ENCODE measurements around the gene COPS4.
"Not testable (repeated sequence)": the region's sequence is repeated elsewhere in the genome, so short reads cannot be mapped to it uniquely, and the experiment has no call there.

The COPS4 gene

DNA sequence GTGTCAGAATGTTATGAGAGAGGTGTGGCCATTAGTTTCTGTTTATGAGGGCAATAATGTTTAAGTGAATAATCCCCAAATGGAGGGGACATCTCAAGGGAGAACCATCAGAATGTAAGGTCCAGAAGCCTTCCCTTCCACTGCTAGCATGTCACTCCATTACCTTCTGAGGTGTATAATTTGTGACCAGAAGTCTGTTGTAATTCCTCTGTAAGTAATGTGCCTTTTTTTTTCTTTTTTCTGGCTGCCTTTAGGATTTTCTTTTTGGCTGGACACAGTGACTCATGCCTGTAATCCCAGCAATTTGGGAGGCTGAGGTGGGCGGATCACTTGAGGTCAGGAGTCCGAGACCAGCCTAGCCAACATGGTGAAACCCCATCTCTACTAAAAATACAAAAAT lies 10.8 kb upstream of the COPS4 start:
- no peak for DNase-seq

DNA sequence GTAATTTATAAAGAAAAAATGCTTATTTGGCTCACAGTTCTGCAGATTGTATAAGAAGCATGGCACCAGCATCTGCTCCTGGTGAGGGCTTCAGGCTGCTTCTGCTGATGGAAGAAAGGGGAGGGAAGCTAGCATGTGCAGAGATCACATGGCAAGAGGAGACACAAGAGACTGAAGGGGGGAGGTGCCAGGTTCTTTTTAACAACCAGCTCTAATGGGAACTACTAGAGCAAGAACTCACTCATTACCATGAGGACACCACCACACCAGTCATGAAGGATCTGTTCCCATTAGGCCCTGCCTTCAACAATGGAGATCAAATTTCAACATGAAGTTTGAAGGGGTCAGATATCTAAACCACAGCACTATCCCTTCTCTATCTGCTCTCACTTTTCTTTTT lies 9.4 kb upstream of the COPS4 start:
- no peak for DNase-seq

DNA sequence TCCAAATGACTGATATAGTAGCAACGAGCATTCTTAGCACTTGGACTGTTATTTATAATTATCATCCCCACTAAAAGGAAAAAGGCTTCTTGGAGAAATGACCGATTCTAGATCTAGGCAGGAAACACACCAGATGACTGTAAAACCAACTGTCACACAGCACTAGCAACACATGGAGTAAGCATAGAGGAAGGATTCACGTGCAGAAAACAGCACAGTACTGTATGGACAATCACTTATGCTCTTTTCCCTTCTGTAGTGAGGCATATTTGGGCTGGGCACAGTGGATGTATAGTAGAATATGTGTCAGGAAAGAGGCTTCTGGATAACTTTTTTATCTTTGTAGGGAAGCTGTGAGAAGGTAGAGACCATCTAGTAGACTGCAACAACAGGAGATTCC lies 6.0 kb upstream of the COPS4 start:
- no peak for DNase-seq

DNA sequence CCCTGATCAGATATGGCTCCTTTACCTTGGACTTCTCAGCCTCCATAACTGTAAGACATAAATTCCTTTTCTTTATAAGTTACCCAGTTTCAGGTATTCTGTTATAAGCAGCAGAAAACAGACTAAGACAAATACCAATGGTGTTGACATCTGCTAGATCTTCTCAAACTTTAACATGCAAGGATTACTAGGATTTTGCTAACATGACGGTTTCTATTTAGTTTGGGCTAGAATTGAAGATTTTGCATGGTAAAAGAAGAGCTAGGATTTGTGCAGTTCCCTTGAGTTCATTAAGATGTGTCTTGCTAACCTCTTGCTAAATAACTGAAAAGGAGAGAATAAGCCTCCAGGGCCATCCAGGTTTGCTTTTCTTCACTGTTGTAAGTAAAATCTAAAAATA lies 5.3 kb upstream of the COPS4 start:
- no peak for DNase-seq

DNA sequence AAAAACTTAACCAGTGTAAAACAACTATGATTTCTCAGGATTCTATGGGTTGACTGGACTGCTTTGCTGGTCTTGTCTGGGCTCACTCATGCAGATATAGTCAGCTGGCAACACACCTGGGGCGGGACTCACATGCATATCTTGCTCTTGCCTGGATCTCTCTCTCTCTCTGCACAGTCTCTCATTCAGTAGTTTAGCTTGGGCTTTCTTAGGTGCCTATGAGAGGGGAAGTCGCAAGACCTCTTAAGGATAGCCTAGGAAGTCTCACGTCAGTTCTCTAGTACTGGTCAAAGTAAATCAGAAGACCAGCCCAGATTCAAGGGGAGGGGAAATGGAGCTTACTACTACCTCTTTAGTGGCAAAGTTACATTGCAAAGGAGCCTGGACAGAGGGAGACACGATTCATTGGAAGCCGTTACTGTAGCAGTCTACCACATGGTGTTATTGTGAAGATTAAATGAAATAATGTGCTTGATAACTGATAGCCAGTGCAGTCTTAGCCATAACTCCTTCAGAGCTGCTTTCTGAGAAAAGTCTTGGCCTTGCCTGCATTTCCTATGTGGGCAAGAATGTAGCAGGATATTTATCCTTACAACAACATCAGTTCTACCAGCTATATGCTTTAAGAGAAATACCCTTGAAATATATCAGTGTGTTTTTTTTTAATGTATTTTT lies 2.1 kb downstream of the COPS4 start:
- no peak for DNase-seq

DNA sequence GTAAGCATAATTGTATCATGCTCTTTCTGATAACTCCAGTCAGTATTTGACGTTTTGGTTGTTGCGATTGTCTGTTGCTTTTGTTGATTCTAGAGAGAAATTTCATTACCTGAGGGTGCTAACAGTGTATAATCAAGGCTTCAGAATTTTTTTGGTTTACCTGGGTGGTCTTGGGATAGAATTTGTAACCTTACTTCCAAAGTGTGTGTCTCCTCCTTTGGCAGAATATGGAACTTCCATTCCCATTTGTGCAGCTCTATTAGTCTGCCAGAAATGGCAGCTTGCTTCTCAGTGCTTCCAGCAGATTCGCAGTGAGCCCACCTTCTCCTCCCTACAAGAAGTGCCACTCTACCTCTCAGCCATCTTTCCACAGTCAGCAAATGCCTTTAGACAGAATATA lies 5.3 kb downstream of the COPS4 start:
- DNase-seq = no peak

DNA sequence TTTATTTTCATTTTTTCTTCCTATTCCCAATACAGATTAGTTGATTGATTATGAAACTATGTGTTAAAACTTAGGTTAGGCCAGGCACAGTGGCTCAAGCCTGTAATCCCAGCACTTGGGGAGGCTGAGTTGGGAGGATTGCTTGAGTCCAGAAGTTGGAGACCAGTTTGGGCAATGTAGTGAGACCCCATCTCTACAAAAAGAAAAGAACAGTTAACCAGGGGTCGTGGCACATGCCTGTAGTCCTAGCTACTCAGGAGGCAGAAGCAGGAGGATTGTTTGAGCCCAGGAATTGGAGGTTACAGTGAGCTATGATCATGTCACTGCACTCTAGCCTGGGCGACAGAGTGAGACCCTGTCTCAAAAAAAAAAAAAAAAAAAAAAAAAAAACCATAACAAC lies 8.2 kb downstream of the COPS4 start:
- DNase-seq = not testable (repeated sequence)

DNA sequence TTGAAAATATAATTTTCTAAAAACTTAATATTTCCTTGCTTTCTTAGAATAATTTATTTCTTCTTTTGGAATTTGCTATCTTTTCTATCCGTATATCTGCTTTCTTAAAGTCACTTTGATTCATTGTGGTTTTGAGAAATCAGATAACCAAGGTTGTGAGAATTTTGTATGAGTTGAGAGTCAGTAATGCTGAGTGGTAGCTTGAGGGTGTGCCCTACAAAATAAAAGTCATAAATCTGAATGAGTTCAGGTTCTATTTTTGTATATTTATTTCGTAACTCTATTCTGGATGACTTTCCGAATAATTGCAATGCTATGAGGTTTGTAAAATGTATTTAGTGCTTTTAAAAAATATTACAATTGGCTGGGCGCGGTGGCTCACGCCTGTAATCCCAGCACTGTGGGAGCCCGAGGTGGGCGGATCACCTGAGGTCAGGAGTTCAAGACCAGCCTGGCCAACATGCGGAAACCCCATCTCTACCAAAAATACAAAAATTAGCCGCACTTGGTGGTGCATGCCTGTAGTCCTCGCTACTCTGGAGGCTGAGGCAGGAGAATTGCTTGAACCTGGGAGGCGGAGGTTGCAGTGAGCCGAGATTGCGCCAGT lies 8.9 kb downstream of the COPS4 start:
- no peak for DNase-seq

DNA sequence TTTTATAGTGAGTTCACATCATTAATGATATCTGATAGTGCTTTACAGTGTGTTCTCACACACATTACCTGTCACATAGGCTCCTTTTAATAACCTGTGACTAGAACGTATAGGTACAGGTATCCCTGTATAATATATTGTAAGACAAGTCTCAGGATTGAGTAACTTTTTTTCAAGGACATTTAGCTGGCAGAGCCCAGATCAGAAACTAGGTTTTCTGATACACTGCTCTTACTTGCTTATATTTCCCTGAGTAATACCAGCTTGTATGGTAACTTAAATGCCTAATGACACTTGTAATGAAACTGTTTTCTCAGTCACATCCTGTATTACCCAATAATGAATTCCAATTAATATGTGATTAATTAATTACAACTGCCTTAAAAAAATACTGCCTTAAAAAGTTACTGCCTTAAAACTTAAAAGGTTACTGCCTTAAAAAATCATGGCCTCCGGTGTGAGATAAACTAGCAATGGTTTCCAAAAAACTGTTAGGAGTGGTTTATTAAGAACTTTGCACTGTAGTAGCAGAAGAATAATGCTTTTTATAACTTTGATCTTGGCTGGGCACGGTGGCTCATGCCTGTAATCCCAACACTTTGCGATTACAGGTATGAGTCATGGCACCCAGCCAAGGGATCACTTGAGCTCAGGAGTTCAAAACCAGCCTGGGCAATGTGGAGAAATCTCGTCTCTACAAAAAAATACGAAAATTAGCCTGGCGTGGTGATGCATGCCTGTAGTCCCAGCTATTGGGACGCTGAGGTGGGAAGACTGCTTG lies 11.9 kb downstream of the COPS4 start:
- no peak for DNase-seq

DNA sequence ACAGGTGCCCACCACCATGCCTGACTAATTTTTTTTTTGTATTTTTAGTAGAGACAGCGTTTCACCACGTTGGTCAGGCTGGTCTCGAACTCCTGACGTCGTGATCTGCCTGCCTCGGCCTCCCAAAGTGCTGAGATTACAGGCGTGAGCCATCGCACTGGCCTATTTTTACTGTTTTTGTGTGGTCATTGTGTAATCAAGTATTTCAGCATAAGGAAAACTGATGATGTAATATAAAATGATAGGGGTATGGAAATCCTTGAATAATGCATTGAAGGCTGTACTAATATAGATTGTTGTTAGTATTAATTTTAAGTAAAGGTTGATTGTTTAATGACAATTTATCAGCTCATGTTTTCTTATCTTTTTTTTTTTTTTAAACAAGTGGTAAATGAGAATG lies 13.8 kb downstream of the COPS4 start:
- not testable (repeated sequence) for DNase-seq

DNA sequence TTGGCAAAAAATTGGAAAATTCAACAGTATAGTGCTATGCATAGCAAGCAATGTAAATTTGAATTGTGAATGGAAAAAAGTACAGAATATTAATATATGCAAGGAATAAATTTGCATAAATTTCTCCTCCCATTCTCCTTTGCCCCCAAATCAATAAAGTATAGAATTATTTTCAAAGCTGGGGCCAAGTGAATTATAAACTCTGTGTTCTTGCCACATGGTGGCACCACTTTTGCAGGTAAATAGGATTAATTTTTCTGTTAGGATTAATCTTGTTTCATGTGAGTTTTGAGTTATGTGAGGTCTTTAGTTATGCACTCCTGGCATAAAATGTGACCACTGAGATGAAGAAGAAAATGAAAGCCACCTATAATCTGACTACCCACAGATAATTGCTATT lies 19.9 kb downstream of the COPS4 start:
- DNase-seq = no peak

DNA sequence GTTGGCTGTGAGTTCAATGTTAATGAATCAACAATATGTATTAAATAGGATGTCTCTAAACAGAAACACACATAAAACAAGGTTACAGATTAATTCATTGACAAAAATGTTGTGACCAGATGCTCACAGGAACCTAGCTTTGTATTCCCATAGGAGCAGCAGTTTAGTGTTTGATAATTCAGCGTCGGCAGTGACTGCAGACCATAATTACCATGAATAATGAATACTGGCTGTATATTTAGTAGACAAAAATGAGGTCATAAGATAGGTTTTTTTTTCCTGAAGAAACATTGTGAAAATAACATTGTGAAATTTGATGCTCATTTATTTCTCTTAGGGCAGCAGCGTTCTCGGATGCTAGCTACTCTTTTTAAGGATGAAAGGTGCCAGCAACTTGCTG lies 27.8 kb downstream of the COPS4 start:
- DNase-seq = no peak

DNA sequence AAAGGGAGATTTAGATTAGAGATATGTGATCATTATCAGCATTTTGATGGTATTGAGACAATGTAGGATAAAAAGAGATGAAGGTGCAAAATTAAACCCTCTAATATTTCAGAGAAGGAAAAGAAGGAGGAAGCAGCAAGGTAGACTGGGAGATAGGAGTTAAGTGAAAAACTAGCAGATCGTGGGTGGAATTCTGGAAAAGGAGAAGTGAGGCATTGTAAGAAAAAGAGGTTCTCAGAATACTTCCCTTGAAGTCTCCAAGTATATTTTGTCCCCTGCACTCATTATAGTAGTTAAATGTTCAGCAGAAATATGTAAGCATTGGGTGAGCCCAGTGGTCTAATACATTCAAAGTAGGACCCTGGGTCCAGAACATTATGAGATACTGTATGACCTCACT lies 30.3 kb downstream of the COPS4 start:
- no peak for DNase-seq

DNA sequence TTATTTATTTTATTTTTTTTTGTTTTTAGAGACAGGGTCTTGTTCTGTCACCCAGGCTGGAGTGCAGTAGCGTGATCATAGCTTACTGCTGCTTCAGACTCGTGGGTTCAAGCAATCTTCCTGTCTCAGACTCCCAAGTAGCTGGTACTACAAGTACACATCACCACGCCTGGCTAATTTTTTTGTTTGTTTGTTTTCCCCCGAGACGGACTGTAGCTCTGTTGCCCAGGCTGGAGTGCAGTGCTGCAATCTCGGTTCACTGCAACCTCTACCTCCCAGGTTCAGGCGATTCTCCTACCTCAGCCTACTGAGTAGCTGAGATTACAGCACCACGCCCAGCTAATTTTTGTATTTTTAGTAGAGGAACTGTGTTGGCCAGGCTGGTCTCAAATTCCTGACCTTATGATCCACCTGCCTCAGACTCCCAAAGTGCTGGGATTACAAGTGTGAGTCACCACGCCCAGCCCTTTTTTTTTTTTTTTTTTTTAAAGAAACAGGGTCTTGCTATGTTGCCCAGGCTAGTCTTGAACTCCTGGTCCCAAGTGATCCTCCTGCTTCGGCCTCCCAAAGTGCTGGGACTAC lies 32.2 kb downstream of the COPS4 start:
- DNase-seq = no peak

DNA sequence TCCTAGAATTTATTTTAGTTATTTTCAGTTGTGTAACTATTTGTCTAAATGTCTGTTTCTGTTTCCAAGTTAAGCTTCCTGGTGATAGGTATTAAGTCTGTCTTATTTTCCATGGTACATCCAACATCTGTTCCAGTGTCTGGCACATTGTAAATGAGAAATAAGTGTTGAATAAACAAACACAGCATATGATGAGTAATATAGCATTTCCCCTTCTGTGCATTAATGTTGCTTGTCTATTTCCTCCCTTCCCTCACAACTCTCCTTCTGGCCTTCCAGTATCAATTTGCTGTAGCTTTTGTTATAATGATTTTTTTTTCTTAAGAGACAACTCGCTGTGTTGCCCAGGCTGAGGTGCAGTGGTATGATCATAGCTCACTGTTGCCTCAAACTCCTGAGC lies 36.1 kb downstream of the COPS4 start:
- DNase-seq = no peak

DNA sequence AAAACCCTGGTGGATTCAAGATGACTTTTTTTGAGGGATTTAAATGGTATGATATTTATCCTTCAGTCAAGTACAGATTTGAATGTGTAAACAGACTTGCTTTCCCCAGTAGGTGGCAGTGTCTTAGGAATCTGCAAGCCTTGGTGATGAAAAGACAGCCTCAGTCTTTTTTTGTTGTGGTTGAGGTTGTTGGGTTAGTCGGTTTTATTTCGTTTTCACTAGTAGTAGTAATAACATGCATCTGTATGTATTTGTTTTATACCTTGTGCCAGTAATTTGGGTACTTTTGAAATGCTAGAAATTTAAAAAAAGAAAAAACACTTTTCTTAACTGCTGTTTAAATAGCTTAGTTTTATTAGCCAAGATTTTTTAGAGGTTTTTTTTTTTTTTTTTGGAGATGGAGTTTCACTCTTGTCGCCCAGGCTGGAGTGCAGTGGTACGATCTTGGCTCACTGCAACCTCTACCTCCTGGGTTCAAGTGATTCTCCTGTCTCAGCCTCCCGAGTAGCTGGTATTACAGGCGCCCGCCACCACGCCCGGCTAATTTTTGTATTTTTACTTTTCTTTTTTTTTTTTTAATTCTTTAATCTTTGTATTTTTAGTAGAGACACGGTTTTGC lies 39.2 kb downstream of the COPS4 start:
- DNase-seq = peak; percentile 26

DNA sequence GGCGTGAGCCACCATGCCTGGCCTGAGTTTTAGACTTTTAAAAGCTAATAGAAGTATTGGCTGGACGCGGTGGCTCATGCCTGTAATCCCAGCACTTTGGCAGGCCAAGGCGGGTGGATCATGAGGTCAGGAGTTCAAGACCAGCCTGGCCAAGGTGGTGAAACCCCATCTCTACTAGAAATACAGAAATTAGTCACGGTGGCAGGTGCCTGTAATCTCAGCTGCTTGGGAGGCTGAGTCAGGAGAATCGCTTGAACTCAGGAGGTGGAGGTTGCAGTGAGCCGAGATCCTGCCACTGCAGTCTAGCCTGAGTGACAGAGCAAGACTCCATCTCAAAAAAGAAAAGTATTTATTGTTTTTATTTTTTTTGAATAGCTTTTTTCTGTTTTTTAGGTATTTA lies 39.8 kb downstream of the COPS4 start:
- not testable (repeated sequence) for DNase-seq

DNA sequence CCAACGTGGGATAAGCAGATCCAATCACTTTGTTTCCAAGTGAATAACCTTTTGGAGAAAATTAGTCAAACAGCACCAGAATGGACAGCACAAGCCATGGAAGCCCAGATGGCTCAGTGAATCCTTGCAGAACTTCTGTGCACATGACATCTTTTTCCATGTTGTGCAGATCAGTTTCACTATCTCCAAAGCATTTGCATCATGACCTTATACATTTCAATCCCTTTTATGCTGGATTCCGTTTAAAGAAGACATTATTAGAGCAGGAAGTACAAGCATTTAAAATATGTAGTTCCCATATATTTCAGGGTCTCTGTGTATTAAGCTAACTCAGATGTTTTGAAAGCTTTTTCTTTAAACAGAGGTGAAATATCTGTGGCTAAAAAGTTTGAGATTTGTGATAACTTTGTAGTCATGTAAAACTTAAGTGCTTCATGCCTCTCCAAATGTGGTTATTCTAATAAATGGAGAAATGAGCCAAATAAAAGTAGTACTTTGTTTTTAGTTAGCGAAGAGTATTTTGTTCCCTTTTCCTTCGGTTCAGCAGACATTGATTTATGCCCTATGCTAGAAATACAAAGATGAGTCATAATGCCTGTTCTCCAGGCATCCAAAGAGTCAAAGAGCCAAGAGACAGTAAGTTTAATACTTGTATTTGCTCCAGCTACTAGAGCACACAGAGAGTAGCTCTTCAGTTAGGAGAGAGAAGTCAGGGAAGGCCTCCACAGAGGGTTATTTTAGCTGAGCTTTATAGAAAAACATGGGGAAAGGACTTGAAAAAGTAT lies 40.5 kb downstream of the COPS4 start:
- no peak for DNase-seq

DNA sequence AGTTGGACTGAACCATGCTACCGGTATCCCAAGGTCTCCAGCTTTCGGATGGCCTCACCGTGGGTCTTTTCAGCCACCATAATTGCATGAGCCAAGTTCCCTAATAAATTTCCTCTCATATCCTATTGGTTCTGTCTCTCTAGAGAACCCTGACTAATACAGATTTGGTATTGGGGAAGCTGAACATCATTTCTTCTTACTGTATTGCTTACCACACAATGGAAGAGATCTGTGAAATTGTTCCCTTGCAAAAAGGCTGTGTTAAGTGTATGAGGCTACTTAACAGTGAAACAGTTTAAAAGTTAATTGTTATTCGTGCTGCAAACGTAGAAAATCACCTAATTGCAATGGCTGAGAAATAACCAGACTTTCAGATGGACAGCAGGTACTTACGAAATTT lies 45.6 kb downstream of the COPS4 start:
- DNase-seq = no peak

DNA sequence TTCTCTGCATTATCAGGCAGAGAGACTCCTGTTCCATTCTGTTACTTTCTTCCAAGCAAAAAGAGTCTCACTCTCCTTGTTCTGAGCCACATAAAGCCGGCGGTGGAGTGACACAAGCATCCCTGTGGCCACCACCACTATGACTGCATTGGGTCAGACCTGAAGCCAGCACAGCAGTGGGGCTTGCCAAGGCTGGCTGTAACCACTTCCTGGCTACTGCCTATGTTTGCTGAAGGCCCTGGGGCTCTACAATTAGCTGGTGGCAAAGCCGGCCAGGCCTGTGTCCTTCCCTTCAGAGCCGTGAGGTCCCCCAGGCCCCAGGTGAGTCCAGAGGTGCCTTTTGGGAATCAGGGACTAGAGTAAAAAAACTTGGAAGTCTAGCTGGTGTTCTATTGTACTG lies 47.8 kb downstream of the COPS4 start:
- DNase-seq = no peak

DNA sequence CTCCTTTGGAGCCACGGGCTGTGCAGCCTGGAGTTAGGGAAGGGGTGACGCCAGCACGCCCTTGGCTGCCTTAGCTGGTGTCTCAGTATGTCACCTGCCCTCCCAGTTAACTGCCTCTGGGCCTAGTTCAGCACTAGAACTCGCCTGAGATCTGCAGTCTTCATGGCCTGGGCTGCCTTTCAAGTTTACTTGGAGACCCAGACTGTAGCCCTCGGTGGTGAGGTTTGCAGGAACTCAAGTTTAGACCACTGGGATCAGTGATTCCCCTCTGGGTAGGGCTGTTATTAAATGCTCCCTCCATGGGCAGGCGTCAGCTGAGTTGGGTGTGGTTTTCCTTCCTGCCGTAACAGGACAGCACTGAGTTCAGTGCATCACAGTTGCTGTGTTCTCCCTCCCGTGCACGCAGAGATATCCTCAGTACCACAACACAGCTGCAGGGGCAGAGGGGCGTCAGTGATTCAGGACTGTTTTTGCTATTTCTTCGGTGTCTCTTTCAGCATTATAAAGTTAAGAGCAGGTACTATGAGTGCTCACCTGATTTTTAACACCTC lies 49.0 kb downstream of the COPS4 start:
- no peak for DNase-seq

DNA sequence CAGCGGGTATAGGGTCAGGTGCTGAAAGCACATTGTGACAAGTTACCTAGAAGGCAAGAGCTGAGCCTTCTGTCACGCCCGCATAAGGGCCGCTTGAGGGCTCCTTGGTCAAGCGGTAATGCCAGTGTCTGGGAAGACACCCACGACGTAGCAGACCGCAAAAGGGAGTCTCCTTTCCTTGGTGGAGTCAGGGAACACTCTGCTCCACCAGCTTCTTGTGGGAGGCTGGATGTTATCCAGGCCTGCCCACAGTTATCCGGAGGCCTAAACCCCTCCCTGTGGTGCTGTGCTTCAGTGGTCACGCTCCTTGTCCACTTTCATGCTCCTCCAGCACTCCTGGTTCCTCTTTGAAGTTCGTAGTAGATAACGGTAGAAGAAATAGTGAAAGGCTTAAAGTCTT lies 50.0 kb downstream of the COPS4 start:
- DNase-seq = not testable (repeated sequence)
